Islet precursor cell (in vitro differentiated cells): ENCODE measurements around the gene ROR2.
A peak's percentile ranks its signal among the peaks of the same experiment; 100 is the strongest.

ENCODE experiments used
- DNase-seq: peaks from one replicate; pipeline ENCODE4 v3.0.0-alpha.2; 2018

The ROR2 gene

DNA sequence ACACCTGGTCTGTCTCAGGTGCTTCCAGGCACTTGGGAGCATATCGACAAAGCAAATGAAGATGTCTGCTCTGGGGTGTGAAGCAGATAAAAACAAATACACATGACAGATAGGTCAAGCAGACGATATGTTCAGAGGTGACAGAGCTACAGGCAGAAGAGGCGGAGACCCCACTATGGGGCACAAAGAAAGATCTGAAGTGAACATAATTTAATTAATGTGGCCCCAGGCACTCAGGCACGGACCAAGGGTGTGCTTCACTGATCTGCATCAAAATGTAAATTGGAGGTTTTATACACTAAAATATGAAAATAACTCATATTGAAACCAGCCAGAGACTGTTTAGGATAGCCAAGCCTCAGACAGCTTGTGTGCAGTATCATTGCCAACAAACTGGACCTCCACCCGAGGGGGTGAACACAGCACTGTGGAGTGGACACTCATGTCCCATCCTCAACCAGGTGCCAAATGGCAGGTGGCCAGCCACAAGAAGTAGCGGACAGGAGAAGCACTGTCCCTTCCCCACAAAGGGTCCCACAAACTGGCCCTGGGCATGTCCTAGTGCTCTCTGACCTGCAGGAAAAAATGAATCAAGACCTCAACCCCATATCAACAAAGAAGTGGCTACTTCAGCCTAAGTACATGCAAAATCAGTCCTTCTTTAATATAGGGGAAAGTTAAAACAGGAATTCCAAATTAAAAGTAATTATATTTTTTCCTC, 29.2 kb downstream of the ROR2 start:
- peak; percentile 23 for DNase-seq

DNA sequence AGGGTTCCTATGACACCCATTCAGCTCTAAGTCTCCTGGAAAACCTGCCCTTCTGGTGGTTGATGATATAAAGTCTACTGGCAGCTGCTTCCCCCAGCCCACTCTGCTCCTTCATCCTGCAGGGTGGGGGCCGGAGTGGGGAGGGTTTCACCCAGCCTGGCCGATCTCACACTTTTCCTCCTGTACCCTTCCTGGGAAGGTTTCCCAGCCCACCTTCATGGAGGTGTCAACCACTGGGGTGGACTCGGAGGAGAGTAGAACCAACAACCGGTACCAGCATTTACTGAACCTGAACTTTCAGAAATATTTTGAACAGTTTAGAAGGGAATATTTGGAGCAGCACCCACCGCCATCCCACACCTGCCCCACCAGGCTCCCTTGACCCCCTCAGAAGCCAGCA, 30.4 kb downstream of the ROR2 start:
- peak; percentile 22 for DNase-seq

DNA sequence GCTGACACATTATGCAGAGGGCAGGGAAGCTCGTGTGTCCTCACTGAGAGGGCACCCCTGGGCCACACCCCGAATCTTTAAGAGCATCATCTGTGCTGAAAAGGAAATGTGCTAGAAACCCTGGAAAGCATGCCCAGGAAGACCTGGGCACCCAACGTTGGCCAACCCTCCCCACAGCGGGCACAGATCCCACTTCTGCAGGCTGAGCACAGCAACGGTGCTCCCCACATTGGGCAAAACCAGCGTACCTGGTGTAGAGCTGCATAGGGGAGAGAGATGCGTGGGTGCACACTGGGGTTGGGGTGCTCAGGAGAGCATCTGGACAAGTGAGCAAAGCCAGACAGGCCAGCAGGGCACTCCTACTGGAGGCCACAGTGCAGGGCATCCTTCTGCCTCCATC, 32.6 kb downstream of the ROR2 start:
- DNase-seq = peak; percentile 35

DNA sequence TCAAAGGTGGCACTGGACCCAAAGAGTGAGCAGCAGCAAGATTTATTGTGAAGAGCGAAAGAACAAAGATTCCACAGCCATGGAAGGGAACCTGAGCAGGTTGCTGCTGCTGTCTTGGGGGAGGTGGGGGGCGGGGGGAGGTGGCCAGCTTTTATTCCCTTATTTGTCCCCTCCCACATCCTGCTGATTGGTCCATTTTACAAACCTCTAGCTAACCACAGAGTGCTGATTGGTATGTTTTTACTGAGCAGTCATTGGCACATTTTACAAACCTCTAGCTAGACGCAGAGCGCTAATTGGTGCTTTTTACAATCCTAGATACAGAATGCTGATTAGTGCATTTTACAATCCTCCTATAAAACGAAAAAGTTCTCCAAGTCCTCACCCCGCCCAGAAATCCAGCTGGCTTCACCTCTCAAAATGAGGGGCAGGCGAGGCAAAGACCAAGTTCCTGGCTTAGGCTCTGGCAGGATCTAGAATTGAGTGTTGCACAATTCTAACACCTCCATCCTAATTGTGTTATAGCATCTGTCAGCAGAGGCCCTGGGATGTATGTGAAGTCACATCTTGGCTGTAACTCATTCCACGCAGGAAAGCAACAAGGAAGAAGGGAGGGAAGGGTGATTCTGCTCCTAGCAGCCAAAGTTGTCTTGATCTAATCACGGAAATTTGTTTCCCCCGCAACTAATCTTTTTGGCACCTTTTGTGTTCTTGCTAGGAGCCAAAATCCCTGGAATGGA, 34.3 kb downstream of the ROR2 start:
- DNase-seq = peak; percentile 23

DNA sequence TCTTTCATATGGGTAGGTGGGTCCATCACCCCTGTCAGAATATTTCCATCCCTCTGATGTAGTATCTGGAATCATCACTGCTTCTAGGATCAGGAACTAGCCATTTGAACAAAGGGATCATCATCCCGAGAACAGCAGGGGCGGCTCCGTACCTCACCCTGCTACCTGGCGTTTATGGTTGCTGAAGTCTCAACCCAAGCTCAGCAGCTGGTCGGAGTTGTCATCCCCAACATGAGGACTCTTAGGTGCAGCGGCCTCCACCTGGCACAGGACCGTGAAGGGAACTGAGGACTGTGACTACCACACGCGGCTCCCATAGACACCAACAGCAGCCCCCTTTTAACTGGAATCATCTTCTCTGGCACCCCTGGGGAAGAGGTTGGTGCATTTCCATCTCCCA, 35.1 kb downstream of the ROR2 start:
- peak; percentile 16 for DNase-seq

DNA sequence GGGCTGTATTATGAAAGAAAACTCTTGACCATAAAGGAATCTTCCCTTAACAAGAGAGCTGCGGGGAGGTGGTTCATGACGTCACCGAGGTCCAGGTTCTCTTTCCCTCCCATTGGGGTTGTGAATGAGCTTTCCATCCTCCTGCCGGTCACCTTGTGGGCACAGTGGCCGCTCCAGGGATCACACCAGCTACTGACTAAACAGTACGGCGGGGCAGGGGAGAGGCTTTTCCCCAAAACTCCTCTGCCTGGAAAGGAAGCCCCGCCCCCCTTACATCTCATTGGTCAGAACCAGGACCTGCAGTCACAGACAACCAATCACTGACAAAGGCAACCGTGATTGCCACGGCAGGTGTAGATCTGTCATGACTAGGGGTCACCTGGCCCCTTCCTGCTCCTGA, 35.6 kb downstream of the ROR2 start:
- peak; percentile 41 for DNase-seq

DNA sequence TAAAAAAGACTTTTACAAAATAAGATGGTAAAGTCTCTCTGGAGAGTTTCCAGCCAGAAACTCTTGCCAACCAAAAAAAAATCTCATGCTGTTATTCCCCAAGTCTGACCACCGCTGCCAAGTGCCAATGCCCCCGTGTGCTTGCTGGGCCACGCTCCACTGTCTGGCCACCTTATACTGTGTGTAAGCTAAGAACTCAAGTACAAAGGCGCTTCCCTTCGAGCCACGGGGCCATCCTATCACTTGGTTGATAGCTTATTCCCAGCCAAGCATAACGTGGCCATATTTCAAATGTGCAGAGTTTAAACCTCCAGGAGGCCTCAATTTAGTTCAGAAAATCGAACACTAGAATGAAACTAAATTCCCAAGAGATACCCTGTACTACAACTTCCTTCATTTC, 36.0 kb downstream of the ROR2 start:
- DNase-seq = peak; percentile 7

DNA sequence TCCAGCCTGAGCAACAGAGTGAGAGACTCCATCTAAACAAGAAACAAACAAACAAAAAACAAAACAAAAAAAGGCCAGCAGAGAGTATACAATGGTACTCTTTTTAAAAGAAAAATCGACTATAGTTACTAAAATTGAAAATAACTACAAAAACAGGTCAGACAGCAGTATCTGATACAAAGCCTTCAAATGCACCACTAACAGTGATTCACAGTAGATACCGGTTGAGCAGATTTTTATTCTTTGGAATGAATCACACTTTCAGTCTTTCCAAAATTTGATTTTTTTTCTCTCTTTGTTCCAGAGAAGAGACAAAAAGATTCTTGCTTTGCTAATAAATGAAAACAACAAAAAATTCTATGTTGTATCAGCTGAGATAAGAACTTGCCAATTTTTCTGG, 36.9 kb downstream of the ROR2 start:
- DNase-seq = no peak

DNA sequence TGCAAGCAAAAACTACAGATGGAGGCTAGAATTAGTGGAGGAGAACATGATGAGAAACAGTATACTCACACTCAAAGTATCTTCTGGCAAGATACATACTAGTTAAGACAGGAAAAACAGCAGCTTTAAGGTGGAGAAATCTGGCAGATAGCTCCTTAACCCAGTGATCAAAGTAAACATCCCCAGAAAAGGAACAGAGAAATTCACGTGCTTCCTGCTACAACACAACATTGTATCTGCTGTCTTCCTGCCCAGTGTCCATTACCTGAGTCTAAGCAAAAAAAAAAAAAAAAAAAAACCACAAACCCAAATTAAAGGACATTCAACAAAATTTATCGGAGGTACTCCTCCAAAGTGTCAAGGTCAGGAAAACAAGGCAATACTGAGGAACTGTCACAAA, 38.4 kb downstream of the ROR2 start:
- DNase-seq = no peak

DNA sequence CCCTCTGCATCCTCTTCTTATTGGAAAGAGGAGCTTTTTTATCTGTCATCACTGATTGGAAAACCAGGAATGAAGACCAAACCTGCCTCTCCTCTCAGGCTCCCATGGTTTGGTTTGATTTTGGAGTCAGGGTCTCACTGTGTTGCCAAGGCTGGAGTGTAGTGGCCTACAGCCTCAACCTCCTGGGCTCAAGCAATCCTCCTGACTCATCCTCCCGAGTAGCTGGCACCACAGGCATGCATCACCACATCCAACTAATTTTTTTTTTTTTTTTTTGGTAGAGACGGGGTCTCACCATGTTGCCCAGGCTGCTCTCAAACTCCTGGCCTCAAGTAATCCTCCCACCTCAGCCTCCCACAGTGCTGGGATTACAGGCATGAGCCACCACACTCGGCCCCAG, 40.8 kb downstream of the ROR2 start:
- DNase-seq = peak; percentile 22

DNA sequence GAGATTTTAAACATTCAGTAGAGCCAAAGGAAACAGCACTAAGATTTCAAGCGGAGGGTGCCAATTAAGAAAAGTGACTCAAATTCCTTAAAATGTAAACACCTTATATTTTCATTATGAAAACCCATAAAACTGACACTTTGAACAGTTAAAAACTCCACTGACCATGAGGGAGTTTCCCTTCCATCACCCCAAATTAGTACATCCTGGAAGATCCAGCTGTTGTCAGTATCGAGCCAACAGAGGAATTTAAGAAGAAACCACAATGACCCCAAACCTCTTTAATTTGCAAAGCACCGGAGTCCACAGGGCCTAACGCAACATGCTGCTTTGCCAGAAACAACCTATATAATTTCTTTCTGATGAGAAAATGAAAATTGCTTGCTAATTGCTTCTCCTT, 41.3 kb downstream of the ROR2 start:
- DNase-seq = no peak

DNA sequence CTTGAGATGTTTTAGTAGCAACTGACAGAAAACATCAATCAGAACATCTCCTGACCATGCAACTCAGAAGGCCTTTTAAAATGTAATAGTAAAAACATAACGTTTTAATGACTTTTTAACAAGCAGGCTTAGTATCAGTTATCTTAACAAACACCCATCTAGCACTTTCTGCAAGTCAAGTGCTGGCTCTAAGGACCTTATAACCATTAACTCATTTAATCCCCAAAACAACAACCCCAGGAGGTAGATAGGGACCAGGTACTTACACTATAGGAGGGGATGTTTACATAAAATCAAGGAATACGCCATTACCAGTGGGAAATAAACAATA, 41.8 kb downstream of the ROR2 start:
- DNase-seq = no peak

DNA sequence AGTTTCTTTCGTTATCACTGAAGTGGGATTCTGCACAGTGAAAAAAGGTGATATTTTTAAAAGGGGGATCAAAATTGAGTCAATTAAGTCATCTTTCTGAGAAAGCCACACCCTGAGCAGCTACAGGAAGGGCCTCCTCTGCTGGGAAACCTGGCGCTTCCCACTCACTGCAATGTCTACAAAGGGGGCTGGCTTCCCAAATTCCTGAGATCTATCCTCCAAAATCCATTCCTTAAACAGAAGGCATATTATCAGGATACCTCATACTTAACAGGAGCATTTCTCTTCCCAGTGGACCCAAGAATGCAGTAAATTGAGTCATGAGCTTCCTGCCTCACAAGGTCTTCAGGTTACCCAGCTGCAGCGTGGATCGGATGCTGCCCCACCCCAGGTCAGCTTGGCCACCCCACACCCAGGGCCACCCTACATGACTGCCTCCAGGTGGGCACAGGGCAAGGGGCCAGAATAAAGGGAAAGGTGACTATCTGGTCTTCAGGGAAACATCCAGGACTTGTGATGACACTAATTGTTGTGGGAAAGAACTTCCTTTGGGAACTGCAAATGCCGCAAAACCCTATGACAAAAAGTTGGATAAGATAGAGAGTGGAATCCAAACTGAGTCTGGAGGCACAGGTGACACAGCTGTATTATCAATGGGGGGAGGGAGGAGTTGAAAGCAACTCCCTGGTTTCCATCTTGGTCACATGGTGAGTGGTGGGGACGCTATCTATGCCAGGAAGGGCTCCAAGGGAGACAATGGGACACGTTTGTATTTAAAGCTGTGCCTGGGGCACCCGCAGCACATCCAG, 42.3 kb downstream of the ROR2 start:
- peak; percentile 48 for DNase-seq

DNA sequence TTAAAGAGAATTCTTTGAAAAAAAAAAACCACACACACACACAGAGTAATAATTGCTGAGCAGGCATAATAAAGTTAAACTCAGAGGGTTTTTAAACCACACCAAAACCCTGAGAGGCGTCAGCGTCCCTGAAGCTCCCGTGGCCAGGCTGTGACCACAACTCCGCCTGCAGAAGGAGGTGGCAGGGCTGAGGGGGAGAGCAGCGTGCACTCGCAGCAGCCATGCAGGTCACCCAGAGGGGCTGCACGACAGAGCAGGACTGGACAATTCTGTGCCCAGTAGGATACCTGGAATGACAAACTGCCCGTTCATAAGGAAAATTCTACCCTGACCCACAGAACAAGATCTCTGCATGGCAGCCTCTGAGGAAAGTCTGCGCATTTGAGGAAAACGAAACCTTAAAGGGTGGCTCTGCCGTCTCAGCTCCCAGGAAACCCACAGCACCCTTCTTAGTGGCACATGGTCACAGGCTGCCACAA, 44.0 kb downstream of the ROR2 start:
- no peak for DNase-seq

DNA sequence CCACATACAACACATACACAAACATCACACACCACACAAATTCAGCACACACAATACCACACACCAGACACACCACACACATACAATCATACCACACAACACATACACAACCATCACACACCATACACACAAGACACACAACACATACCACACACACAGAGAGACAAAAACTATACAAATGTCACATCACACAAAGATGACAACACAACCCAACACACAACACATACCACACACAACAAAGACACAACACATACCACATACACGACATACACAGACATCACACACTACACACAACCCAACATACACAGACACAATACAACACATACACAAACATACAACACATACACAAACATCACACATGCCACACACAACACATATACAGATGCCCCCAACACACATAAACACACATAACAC, 44.8 kb downstream of the ROR2 start:
- DNase-seq = no peak

DNA sequence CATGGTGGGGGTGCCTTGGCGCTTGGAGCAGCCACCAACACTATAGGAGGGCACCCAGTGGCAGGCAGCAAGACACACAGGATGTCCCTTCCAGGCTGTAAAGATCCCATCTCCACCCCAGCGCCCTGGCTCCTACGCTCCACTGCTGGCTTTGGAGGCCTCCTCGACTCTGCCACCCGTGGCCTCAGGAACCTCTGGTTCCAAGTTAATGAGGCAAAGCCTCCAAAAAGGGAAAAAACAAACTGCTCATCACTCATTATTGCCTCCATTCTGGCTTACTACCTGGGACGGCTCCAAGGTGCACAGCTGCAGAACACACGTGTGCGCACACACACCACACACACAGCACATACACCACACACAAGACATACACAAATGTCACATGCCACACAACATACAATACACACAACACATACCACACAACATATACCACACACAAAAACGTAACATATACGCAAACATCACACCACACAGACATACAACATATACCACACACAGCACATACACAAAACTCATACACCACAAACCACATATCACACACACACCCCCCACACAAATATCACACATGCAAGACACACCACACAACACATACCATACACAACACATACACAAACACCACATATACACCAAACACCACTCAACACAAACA, 45.3 kb downstream of the ROR2 start:
- DNase-seq = no peak

DNA sequence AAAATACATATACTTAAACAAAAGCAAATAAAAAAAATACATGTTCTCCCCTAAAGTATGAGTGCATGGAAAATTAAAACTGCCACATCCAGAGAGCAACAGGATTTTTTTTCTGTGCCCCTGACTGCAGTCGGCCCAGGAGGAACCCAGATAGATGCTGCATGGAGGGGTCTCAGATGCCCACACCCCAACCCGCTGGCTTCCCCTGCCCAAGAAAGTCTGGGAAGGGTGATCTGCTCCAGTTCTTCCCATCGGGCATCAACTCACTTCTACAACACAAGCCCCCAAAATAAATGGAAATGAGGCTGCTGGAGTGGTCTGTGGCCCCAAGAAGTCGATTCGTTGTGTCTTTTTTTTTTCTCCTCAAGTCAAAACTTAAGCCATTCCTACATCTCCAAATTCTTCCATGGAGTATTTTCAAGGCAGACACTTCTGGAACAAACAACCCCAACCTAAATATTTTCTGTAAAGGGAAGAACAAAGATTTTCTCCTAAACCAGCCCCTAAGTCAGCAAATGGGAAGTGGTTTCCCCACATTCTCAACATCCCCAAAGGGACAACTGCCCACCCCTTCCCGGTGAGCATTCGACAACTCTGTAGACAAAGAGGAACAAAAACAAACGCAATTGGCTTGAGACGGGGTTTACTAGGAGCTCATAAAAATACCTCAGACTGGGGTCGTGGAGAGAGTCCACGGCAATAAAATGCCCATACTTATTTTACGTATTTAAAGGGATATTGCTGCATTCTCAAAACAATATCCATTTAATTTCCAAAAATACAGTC, 46.7 kb downstream of the ROR2 start:
- DNase-seq = no peak

DNA sequence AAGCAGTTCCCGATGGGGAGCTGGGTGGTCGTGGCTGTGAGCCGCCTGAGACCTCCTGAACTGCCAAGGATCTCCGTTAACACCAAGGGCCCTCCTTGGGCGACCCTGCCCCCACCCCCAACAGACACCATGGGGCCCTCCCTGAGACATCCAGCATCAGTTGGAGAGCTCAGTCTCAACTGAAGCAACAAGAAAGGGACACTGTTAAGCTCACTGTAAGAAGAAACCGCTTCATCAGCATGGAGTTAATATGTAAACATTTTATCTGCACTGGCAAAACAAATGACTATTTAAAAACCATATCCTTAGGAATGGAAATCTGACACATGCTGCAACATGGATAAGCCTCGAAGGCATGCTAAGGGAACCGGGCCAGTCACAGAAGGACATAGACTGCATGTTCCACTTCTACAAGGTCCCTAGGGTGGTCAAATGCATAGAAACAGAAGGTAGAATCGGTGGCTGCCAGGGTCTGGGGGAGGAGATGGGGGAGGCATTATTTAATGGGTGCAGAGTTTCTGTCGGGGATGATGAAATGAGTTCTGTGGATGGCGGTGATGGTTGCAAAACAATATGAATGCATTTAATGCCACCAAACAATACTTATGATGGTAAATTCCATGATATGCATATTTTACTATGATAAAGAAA, 47.4 kb downstream of the ROR2 start:
- DNase-seq = no peak

DNA sequence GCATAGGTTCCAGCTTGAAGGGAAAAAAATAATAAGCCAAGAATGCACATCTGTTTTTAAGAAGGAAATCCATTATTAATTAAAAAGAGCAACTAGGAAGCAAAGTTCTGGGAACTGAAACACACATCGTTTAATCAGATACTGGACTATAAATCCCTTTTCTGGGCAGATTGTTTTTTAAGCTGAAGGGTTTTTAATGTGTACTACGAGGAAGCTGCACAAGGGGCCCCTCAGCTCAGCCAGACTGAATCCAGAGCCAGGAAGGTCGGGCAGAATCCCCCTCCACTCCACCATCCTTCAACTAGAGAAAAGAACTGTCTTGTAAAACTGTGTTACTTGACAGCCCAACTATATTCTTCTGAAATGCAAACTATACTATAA, 49.2 kb downstream of the ROR2 start:
- DNase-seq = no peak

DNA sequence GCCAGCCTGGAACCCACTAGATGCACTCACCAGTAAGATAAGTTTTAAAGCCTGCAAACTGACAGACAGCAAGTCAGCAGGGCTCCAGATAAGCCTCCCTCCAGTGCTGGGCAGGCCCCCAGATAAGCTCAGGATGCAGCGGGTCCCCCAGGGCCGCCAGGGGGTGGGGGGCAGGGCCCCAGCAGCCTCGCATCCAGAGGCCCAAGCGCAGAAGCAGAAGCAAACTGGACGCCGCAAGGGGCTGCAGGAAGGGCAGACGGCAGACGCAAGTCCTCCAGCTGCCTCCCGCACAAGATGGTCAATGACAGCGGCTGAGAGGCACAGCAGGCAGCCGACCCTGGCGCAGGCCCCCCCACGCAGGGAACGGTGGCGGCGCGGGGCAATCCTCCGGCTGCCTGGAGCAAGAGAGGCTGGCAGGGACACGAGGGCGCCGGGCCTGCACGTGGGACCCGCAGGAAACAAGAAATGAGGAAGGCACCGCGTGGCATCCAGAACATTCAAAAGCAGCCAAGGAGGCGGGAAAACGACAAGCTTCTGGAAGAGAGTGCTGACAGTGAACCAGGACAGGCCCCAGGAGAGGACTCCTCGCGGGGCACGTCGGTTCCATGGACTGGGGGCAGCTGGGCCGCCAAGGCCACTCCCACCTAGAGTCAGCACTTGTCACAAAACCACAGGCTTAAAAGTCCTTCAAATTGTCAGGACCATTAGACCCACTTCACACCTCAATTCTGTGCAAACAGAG, 49.8 kb downstream of the ROR2 start:
- peak; percentile 56 for DNase-seq

DNA sequence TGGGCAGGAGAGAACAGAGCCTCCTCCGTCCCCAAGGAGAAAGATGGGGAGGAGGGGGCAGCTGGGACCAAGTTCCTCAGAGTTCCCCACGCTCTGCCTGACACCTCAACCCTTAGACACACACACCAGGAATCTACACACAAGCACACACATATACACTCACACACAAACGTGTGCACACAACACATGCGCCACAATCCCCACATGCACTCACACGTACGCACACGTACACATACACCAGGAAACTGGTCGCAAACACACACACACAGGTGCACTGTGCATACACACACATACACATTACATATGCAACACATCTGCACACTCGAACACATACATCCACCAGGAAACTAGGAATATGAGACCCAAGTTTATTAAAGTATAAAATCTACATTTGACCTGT, 50.4 kb downstream of the ROR2 start:
- no peak for DNase-seq
